HG03108 (cell line): Measurements from ENCODE around the gene PNPLA7.
"Not testable (repeated sequence)": the region's sequence is repeated elsewhere in the genome, so short reads cannot be mapped to it uniquely, and the experiment has no call there.

Experiments
- ATAC-seq: cut with Tn5 transposase; IDR thresholded peaks from one replicate; pipeline ENCODE4 v1.9.1; 2021; ENCODE audit warnings: moderate library complexity; ENCODE audit not compliant: unreplicated experiment

PNPLA7 gene

GRCh38 chr9:137516144-137516917 is 33.9 kb downstream of the PNPLA7 start:
- no peak for ATAC-seq

GRCh38 chr9:137515338-137515724 is 34.9 kb downstream of the PNPLA7 start:
- no peak for ATAC-seq

- no peak for ATAC-seq
Measured at GRCh38 chr9:137514691-137515337, 35.4 kb downstream of the PNPLA7 start.

- not testable (repeated sequence) for ATAC-seq
Measured at GRCh38 chr9:137513801-137514570, 36.2 kb downstream of the PNPLA7 start.

GRCh38 chr9:137513136-137513535 is 37.1 kb downstream of the PNPLA7 start:
- not testable (repeated sequence) for ATAC-seq

GRCh38 chr9:137511758-137512463 is 38.3 kb downstream of the PNPLA7 start:
- ATAC-seq: no peak

- not testable (repeated sequence) for ATAC-seq
Measured at GRCh38 chr9:137511126-137511525, 39.1 kb downstream of the PNPLA7 start.

GRCh38 chr9:137509198-137509597 is 41.0 kb downstream of the PNPLA7 start:
- no peak for ATAC-seq

GRCh38 chr9:137506702-137507171 is 43.5 kb downstream of the PNPLA7 start:
- ATAC-seq: no peak

GRCh38 chr9:137506274-137506673 is 43.9 kb downstream of the PNPLA7 start:
- no peak for ATAC-seq

GRCh38 chr9:137505421-137506140 is 44.6 kb downstream of the PNPLA7 start:
- no peak for ATAC-seq

GRCh38 chr9:137504432-137504777 is 45.8 kb downstream of the PNPLA7 start:
- ATAC-seq: no peak

GRCh38 chr9:137502008-137502911 is 47.9 kb downstream of the PNPLA7 start:
- ATAC-seq: no peak

- no peak for ATAC-seq
Measured at GRCh38 chr9:137501457-137501856, 48.7 kb downstream of the PNPLA7 start.

- ATAC-seq: no peak
Measured at GRCh38 chr9:137500666-137501397, 49.4 kb downstream of the PNPLA7 start.

- ATAC-seq: no peak
Measured at GRCh38 chr9:137499858-137500661, 50.1 kb downstream of the PNPLA7 start.

- no peak for ATAC-seq
Measured at GRCh38 chr9:137499416-137499815, 50.8 kb downstream of the PNPLA7 start.

GRCh38 chr9:137498720-137499150 is 51.5 kb downstream of the PNPLA7 start:
- no peak for ATAC-seq
